SU-DHL-6 (cell line): Measurements from ENCODE around the gene SYNDIG1.

Source experiments
- H2AFZ ChIP-seq: fragments of 200-600 bp; sonication (generic); 2 replicates; pipeline ENCODE4 v1.6.1; 2014; ENCODE audit warnings: low read depth, mild to moderate bottlenecking, moderate library complexity, mixed read lengths, antibody characterized with exemption, low read length; ENCODE audit not compliant: severe bottlenecking
- H3F3A ChIP-seq: fragments of 200-600 bp; shearing (Covaris generic); 2 replicates; pipeline ENCODE4 v1.6.0; 2016; ENCODE audit warnings: antibody characterized with exemption, mild to moderate bottlenecking; ENCODE audit not compliant: insufficient read depth
- H3K27ac ChIP-seq: fragments of 200-600 bp; sonication (generic); 2 replicates; pipeline ENCODE4 v1.5.1; 2016; ENCODE audit warnings: low read depth, mild to moderate bottlenecking, low read length, moderate library complexity, mixed read lengths
- H3K27me3 ChIP-seq: fragments of 200-600 bp; sonication (generic), shearing (Covaris generic); 2 replicates; pipeline ENCODE4 v1.6.0; 2014; ENCODE audit warnings: mild to moderate bottlenecking, low read length
- H3K36me3 ChIP-seq: fragments of 200-600 bp; sonication (generic); 2 replicates; pipeline ENCODE4 v1.6.1; 2014; ENCODE audit warnings: mild to moderate bottlenecking, low read length, mixed read lengths
- H3K4me2 ChIP-seq: fragments of 300-600, 200-600 bp; shearing (Covaris generic), sonication (generic); 2 replicates; pipeline ENCODE4 v1.6.0; 2014; ENCODE audit warnings: low read length, low read depth, mild to moderate bottlenecking; ENCODE audit not compliant: poor library complexity, severe bottlenecking
- H3K4me3 ChIP-seq: fragments of 200-600 bp; sonication (generic); 2 replicates; pipeline ENCODE4 v1.5.1; 2014; ENCODE audit warnings: antibody characterized with exemption, low read length, mild to moderate bottlenecking, mixed read lengths; ENCODE audit not compliant: insufficient read depth, poor library complexity, severe bottlenecking
- H3K79me2 ChIP-seq: fragments of 200-600 bp; sonication (generic); 2 replicates; pipeline ENCODE4 v1.6.1; 2014; ENCODE audit warnings: mild to moderate bottlenecking, low read length, moderate library complexity; ENCODE audit not compliant: insufficient read depth
- H3K9ac ChIP-seq: fragments of 200-600 bp; sonication (generic); 2 replicates; pipeline ENCODE4 v1.7.0; 2014; ENCODE audit warnings: mild to moderate bottlenecking, low read length
- H3K9me2 ChIP-seq: fragments of 200-600 bp; sonication (generic); replicated peaks from 2 replicates; pipeline ENCODE4 v1.6.1; 2014; ENCODE audit warnings: low read length; ENCODE audit not compliant: insufficient read depth
- H3K9me3 ChIP-seq: fragments of 200-600 bp; sonication (generic); 2 replicates; pipeline ENCODE4 v1.6.1; 2014; ENCODE audit warnings: low read length, mixed read lengths; ENCODE audit not compliant: insufficient read depth
- H4K20me1 ChIP-seq: fragments of 200-600 bp; sonication (generic); 2 replicates; pipeline ENCODE4 v1.6.1; 2014; ENCODE audit warnings: low read depth, mild to moderate bottlenecking, antibody characterized with exemption, low read length, moderate library complexity, mixed read lengths
- EZH2phosphoT487 ChIP-seq: fragments of 200-600 bp; sonication (generic), shearing (Covaris generic); conservative IDR thresholded peaks from 2 replicates; pipeline ENCODE4 v1.6.1; 2018; ENCODE audit warnings: mild to moderate bottlenecking, antibody characterized with exemption, low read length, moderate library complexity, mixed read lengths
- TF ChIP-seq, protein P1 (sequence below): fragments of 200-600 bp; sonication (generic); IDR thresholded peaks from one replicate; pipeline ENCODE4 v1.5.1; 2017; ENCODE audit warnings: antibody characterized with exemption, mild to moderate bottlenecking, low read length, moderate library complexity; ENCODE audit not compliant: insufficient read depth, poor library complexity, severe bottlenecking

SYNDIG1 gene

DNA sequence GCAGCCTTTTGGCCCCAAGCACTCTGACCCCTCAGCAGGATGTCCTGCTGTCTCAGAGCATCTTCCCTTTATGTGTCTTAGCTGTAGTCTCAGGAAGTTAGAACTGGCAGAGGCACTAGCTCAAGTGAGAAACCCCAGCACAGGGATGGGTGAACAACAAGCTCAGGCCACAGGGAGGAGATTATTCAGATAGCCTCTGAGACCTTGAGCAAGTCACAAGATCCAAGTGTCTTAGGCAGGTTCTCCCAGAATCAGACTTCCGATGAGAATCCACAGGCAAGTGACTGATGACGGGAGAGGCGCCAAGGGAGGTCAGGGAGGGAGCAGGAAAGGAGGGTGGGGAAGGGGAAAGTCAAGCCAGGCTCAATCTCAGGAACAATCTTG, 13.0 kb upstream of the SYNDIG1 start:
- H3K79me2 ChIP-seq: no peaks in the 10 kb centered on the region

DNA sequence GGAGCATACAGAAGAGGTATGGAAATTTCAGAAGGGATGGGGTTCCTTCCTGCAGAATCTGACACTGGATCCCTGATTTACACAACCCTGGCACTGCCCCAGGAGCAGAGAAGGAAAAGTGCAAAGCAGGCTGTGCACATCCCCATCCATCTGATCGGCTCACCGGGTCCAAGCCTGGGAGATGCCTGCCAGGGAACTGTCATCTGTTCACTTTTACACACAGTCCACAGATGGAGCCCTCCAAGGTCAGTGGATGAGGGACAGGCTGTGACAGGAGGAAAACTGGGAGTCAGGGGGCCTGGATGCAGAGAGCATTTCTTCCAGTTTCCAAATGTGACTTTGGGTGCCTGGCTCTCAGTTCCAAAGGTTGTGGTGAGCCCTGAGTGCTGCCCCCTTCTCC, 11.0 kb upstream of the SYNDIG1 start:
- TF ChIP-seq EZH2phosphoT487: no peak
- H4K20me1 ChIP-seq: no peaks in the 10 kb centered on the region
- H3K36me3 ChIP-seq: no peaks in the 10 kb centered on the region
- H3K9ac ChIP-seq: no peak overlapping the region
- no peaks in the 10 kb centered on the region for H3K27me3 ChIP-seq
- no peak overlapping the region for H3K4me2 ChIP-seq
- no peak overlapping the region for H3K4me3 ChIP-seq
- H3K27ac ChIP-seq: no peak overlapping the region
- no peaks in the 10 kb centered on the region for H3F3A ChIP-seq
- no peaks in the 10 kb centered on the region for H3K9me3 ChIP-seq
- no peaks in the 10 kb centered on the region for H3K9me2 ChIP-seq
- H3K79me2 ChIP-seq: no peaks in the 10 kb centered on the region
- no peak overlapping the region for H2AFZ ChIP-seq

More for the DNA sequence above, 13.0 kb upstream of the SYNDIG1 start:
- Histone ChIP-seq H3K9ac (no peak overlapping the region), H3F3A (no peaks in the 10 kb centered on the region), H3K9me3 (no peaks in the 10 kb centered on the region), H4K20me1 (no peaks in the 10 kb centered on the region), H2AFZ (no peak overlapping the region), H3K27ac (no peak overlapping the region), H3K4me3 (no peak overlapping the region), H3K9me2 (no peaks in the 10 kb centered on the region), H3K36me3 (no peaks in the 10 kb centered on the region), H3K27me3 (no peaks in the 10 kb centered on the region), H3K4me2 (no peak overlapping the region)
- TF ChIP-seq EZH2phosphoT487: no peak
- TF ChIP-seq, protein P1, sequence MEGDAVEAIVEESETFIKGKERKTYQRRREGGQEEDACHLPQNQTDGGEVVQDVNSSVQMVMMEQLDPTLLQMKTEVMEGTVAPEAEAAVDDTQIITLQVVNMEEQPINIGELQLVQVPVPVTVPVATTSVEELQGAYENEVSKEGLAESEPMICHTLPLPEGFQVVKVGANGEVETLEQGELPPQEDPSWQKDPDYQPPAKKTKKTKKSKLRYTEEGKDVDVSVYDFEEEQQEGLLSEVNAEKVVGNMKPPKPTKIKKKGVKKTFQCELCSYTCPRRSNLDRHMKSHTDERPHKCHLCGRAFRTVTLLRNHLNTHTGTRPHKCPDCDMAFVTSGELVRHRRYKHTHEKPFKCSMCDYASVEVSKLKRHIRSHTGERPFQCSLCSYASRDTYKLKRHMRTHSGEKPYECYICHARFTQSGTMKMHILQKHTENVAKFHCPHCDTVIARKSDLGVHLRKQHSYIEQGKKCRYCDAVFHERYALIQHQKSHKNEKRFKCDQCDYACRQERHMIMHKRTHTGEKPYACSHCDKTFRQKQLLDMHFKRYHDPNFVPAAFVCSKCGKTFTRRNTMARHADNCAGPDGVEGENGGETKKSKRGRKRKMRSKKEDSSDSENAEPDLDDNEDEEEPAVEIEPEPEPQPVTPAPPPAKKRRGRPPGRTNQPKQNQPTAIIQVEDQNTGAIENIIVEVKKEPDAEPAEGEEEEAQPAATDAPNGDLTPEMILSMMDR: no peak

DNA sequence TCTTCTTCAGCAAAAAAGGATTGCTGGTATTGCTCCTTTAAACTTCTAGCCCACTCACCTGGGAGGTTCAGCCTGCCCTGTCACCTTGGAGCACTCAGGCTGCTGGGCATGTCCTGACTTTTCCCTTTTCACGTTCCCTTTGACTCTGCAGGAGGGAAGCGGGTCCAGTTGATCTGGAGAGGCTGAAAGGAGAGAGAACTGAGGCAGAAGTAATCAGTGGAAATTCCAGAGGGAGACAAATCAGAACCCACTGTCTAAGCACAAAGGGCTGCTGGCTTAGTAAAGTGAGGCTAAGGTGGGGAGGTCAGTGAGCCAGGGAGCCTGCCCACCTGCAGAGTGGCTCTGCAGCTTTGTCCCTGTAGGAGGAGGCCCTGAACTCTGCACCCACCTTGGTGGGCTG, 9.7 kb upstream of the SYNDIG1 start:
- H3K4me3 ChIP-seq: no peak overlapping the region
- no peaks in the 10 kb centered on the region for H4K20me1 ChIP-seq
- no peaks in the 10 kb centered on the region for H3K9me3 ChIP-seq
- H2AFZ ChIP-seq: no peak overlapping the region
- no peak overlapping the region for H3K4me2 ChIP-seq
- no peaks in the 10 kb centered on the region for H3K27me3 ChIP-seq
- H3K36me3 ChIP-seq: no peaks in the 10 kb centered on the region
- no peaks in the 10 kb centered on the region for H3K9me2 ChIP-seq
- no peaks in the 10 kb centered on the region for H3K79me2 ChIP-seq
- no peak overlapping the region for H3K27ac ChIP-seq
- H3K9ac ChIP-seq: no peak overlapping the region
- TF ChIP-seq, protein P1: no peak
- TF ChIP-seq EZH2phosphoT487: no peak
- no peaks in the 10 kb centered on the region for H3F3A ChIP-seq

DNA sequence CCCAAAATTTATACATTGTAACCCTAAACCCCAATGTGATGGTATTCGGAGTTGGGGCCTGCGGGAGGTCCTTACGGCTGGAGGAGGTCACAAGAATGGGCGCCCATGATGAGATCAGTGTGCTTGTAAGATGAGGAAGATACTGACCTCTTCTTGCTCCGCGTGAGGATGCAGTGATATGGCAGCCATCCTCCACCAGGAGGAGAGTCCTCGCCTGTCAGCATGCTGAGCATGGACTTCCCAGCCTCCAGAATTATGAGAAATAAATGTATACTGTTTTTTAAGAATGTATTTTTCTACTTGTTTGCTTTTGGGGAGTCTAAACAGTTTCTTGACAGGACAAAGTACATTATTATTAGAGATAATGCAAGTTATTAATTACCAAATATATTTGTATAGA, 8.7 kb upstream of the SYNDIG1 start:
- no peaks in the 10 kb centered on the region for H3K27me3 ChIP-seq
- H3K27ac ChIP-seq: no peak overlapping the region
- no peaks in the 10 kb centered on the region for H3K9me2 ChIP-seq
- H3F3A ChIP-seq: no peaks in the 10 kb centered on the region
- H3K79me2 ChIP-seq: no peaks in the 10 kb centered on the region
- no peaks in the 10 kb centered on the region for H3K36me3 ChIP-seq
- no peak for TF ChIP-seq EZH2phosphoT487
- TF ChIP-seq, protein P1: no peak
- no peak overlapping the region for H2AFZ ChIP-seq
- no peaks in the 10 kb centered on the region for H3K9me3 ChIP-seq
- no peaks in the 10 kb centered on the region for H4K20me1 ChIP-seq
- H3K4me3 ChIP-seq: no peak overlapping the region
- H3K4me2 ChIP-seq: no peak overlapping the region
- no peak overlapping the region for H3K9ac ChIP-seq
